ENCODE measurements around the gene APLP2.

Gene APLP2

DNA sequence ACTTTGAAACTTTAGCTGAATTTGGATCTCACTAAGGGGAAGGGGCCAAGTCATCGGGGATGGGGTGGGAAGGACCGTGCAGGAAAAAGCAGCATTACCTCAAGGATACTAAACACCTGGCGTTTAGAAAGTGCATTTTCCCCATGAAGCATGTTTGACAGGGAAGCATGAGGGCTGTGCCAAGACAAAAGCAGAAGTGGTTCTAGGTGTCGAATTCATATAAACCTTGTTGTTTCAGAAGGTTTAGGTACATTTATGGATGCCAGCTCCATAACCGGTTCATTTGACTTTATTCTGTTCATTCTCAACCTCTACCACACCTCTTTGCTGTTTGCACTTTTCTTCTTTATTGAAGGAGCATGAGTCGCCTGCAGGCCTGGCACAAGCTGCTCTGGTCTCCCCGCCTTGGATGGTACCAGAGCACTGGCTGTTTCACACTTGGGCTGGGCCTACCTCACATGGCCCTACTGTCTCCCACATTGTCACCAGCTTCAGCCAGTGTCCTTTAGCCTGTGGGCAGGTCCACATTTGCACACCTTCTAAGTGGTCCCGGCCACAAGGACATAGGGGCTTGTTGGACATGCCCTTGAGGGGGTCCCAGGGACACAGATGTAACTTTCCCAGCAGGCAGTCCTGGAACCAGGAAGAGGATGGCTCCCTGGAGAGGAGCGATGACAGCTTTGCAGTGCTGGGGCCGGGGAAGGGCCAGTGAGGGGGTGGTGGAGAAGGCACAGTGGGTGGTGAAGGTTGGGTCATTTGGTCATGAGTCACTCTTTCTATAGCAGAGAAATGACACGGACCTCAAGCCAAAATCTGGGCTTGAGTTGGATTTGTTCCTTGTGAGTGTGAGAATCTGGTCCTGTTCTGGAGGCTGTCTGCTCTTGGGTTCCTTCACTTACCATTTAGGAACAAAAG lies 86.7 kb downstream of the APLP2 start:
- Histone ChIP-seq H3K9me3 (ENCODE audit: insufficient read depth, low read length) (no peaks in the 10 kb centered on the region), H3K36me3 (ENCODE audit: insufficient read depth, insufficient read length, low read length) (no peaks in the 10 kb centered on the region), H3K27me3 (ENCODE audit: insufficient read depth, insufficient read length) (peaks cover 39% of the 10 kb centered on the region), H3K4me1 (ENCODE audit: insufficient read depth, insufficient read length) (peaks cover 12% of the 10 kb centered on the region), H3K4me3 (ENCODE audit: insufficient read length, low read depth) (no peak overlapping the region), H3K9ac (ENCODE audit: insufficient read length, low read depth) (no peak overlapping the region)
- TF ChIP-seq ZNF274 (IDR thresholded peaks at IDR 0.05; ENCODE audit: low read depth, low read length): no peak
- no peak for TF ChIP-seq SUZ12 (IDR thresholded peaks at IDR 0.05; ENCODE audit: extremely low read depth, insufficient read depth, insufficient read length)
- TF ChIP-seq YY1 (IDR thresholded peaks at IDR 0.05; ENCODE audit: insufficient read depth, insufficient read length): no peak
- no peak for DNase-seq (ENCODE audit: low read depth, low spot score)

DNA sequence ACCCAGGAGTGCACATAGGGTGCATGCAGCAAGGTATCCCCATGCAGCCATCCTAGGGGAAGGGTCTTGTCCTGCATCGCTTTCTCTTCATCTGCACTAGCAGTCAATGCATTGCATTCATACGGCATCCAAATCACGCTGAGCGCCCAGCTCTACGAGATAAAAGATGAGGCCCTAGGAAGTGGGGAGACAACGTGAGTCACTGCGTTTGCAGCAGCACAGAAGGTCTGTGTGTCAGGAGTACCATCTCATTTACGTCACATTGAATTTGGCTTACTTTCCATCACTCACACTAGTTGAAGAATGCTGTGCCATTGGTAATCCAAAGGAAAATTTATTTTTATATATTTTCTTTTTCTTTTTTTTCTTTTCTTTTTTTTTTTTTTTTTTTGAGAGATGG lies 87.4 kb downstream of the APLP2 start:
- Histone ChIP-seq H3K9me3 (ENCODE audit: insufficient read depth, low read length) (no peaks in the 10 kb centered on the region), H3K36me3 (ENCODE audit: insufficient read depth, insufficient read length, low read length) (no peaks in the 10 kb centered on the region), H3K4me3 (ENCODE audit: insufficient read length, low read depth) (no peak overlapping the region), H3K9ac (ENCODE audit: insufficient read length, low read depth) (no peak overlapping the region), H3K4me1 (ENCODE audit: insufficient read depth, insufficient read length) (peaks cover 12% of the 10 kb centered on the region), H3K27me3 (ENCODE audit: insufficient read depth, insufficient read length) (peaks cover 44% of the 10 kb centered on the region)
- TF ChIP-seq SUZ12 (IDR thresholded peaks at IDR 0.05; ENCODE audit: extremely low read depth, insufficient read depth, insufficient read length): no peak
- no peak for TF ChIP-seq ZNF274 (IDR thresholded peaks at IDR 0.05; ENCODE audit: low read depth, low read length)
- no peak for TF ChIP-seq YY1 (IDR thresholded peaks at IDR 0.05; ENCODE audit: insufficient read depth, insufficient read length)
- no peak for DNase-seq (ENCODE audit: low read depth, low spot score)

DNA sequence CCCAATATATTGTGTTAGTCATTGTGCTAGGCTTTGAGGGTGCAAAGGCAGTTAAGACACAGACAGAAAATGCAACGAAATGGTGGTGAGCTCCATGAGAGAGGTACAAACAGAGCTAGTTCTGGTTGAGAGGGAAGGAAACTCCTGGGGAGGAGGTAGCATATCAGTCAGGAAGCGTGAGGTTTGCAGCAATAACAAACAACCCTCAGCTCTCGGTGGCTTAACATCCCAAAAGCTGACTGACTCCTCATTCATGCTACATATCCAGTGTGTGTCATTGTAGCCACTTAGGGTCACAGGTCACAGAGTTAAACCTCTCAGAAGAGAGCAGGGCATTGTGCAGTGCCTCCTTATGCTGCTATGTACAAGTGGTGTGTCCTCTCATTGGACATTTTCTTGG lies 88.1 kb downstream of the APLP2 start:
- TF ChIP-seq YY1 (IDR thresholded peaks at IDR 0.05; ENCODE audit: insufficient read depth, insufficient read length): no peak
- no peak for TF ChIP-seq ZNF274 (IDR thresholded peaks at IDR 0.05; ENCODE audit: low read depth, low read length)
- no peak for TF ChIP-seq SUZ12 (IDR thresholded peaks at IDR 0.05; ENCODE audit: extremely low read depth, insufficient read depth, insufficient read length)
- no peak for DNase-seq (ENCODE audit: low read depth, low spot score)
- peaks cover 50% of the 10 kb centered on the region for H3K27me3 ChIP-seq (ENCODE audit: insufficient read depth, insufficient read length)
- no peak overlapping the region for H3K9ac ChIP-seq (ENCODE audit: insufficient read length, low read depth)
- no peak overlapping the region for H3K4me3 ChIP-seq (ENCODE audit: insufficient read length, low read depth)
- no peaks in the 10 kb centered on the region for H3K9me3 ChIP-seq (ENCODE audit: insufficient read depth, low read length)
- H3K36me3 ChIP-seq (ENCODE audit: insufficient read depth, insufficient read length, low read length): no peaks in the 10 kb centered on the region
- H3K4me1 ChIP-seq (ENCODE audit: insufficient read depth, insufficient read length): peaks cover 12% of the 10 kb centered on the region

- H3K27me3 ChIP-seq (ENCODE audit: insufficient read depth, insufficient read length): peaks cover 50% of the 10 kb centered on the region
- TF ChIP-seq ZNF274 (IDR thresholded peaks at IDR 0.05; ENCODE audit: low read depth, low read length): no peak
- no peak for TF ChIP-seq YY1 (IDR thresholded peaks at IDR 0.05; ENCODE audit: insufficient read depth, insufficient read length)
- no peak for TF ChIP-seq SUZ12 (IDR thresholded peaks at IDR 0.05; ENCODE audit: extremely low read depth, insufficient read depth, insufficient read length)
- peaks cover 12% of the 10 kb centered on the region for H3K4me1 ChIP-seq (ENCODE audit: insufficient read depth, insufficient read length)
- H3K36me3 ChIP-seq (ENCODE audit: insufficient read depth, insufficient read length, low read length): no peaks in the 10 kb centered on the region
- no peak overlapping the region for H3K9ac ChIP-seq (ENCODE audit: insufficient read length, low read depth)
- H3K4me3 ChIP-seq (ENCODE audit: insufficient read length, low read depth): no peak overlapping the region
- H3K9me3 ChIP-seq (ENCODE audit: insufficient read depth, low read length): no peaks in the 10 kb centered on the region
- no peak for DNase-seq (ENCODE audit: low read depth, low spot score)
These were observed 89.4 kb downstream of the APLP2 start for GRCh38 chr11:130159139-130159538.

DNA sequence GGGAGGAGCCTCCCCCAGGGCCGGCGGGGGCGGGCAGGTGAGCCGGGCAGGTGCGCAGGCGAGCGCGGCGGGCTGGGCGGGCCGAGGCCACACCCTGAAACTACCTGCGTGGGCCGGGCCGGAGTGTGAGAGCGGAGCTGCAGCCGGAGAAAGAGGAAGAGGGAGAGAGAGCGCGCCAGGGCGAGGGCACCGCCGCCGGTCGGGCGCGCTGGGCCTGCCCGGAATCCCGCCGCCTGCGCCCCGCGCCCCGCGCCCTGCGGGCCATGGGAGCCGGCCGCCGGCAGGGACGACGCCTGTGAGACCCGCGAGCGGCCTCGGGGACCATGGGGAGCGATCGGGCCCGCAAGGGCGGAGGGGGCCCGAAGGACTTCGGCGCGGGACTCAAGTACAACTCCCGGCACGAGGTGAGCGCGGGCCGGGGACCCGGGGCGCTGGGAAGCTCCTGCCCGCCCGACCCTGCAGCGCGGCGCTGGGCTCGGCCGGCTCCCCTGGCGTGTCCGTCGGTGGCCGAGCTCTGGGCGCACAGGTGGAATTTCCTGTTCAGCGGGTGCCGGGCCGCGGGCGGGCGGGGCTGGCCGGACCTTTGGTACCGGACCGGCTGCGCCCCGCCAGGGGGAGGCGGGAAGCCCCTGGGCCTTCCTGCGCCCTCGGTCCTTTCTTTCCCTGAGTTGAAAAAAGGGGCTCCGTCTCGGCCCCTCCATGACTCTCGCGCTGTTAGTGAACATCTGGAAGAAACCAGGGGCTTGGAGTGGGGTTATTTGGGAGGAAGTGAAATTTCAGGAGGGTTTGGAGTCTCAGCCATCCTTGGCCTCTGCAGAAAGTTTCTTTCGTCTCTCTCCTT lies 90.2 kb downstream of the APLP2 start, which contains the start of gene ST14:
TSS of gene ST14 (plus strand) at position 126 of the 841 bp plus-strand sequence. CDS start at position 324, 198 bp downstream.
- TF ChIP-seq YY1 (IDR thresholded peaks at IDR 0.05; ENCODE audit: insufficient read depth, insufficient read length) (no peak), SUZ12 (IDR thresholded peaks at IDR 0.05; ENCODE audit: extremely low read depth, insufficient read depth, insufficient read length) (peak; percentile 60), ZNF274 (IDR thresholded peaks at IDR 0.05; ENCODE audit: low read depth, low read length) (no peak)
- H3K9me3 ChIP-seq (ENCODE audit: insufficient read depth, low read length): no peaks in the 10 kb centered on the region
- no peak for DNase-seq (ENCODE audit: low read depth, low spot score)
- peak within 1 kb of the TSS; percentile 40 for H3K4me3 ChIP-seq (ENCODE audit: insufficient read length, low read depth)
- H3K27me3 ChIP-seq (ENCODE audit: insufficient read depth, insufficient read length): peaks cover 50% of the 10 kb centered on the region
- H3K4me1 ChIP-seq (ENCODE audit: insufficient read depth, insufficient read length): peaks cover 12% of the 10 kb centered on the region
- H3K9ac ChIP-seq (ENCODE audit: insufficient read length, low read depth): peak within 1 kb of the TSS; percentile 61
- H3K36me3 ChIP-seq (ENCODE audit: insufficient read depth, insufficient read length, low read length): no peaks in the 10 kb centered on the region

GRCh38 chr11:130160498-130161155 lies 90.9 kb downstream of the APLP2 start:
- DNase-seq (ENCODE audit: low read depth, low spot score): no peak
- H3K9ac ChIP-seq (ENCODE audit: insufficient read length, low read depth): peak overlapping the region; percentile 61
- TF ChIP-seq YY1 (IDR thresholded peaks at IDR 0.05; ENCODE audit: insufficient read depth, insufficient read length) (no peak), SUZ12 (IDR thresholded peaks at IDR 0.05; ENCODE audit: extremely low read depth, insufficient read depth, insufficient read length) (no peak), ZNF274 (IDR thresholded peaks at IDR 0.05; ENCODE audit: low read depth, low read length) (no peak)
- peak overlapping the region; percentile 40 for H3K4me3 ChIP-seq (ENCODE audit: insufficient read length, low read depth)
- H3K4me1 ChIP-seq (ENCODE audit: insufficient read depth, insufficient read length): peaks cover 12% of the 10 kb centered on the region
- H3K36me3 ChIP-seq (ENCODE audit: insufficient read depth, insufficient read length, low read length): no peaks in the 10 kb centered on the region
- no peaks in the 10 kb centered on the region for H3K9me3 ChIP-seq (ENCODE audit: insufficient read depth, low read length)
- H3K27me3 ChIP-seq (ENCODE audit: insufficient read depth, insufficient read length): peaks cover 50% of the 10 kb centered on the region
